Activated T-cell treated with anti-CD3 and anti-CD28 coated beads for 1 hour (primary cell): Measurements from ENCODE around the gene AKR1C3.
"Not testable (repeated sequence)": the region's sequence is repeated elsewhere in the genome, so short reads cannot be mapped to it uniquely, and the experiment has no call there.

Source experiments
- DNase-seq: peaks from one replicate; pipeline ENCODE4 v3.0.0-alpha.2; 2020; ENCODE audit warnings: low read depth

The AKR1C3 gene

DNA sequence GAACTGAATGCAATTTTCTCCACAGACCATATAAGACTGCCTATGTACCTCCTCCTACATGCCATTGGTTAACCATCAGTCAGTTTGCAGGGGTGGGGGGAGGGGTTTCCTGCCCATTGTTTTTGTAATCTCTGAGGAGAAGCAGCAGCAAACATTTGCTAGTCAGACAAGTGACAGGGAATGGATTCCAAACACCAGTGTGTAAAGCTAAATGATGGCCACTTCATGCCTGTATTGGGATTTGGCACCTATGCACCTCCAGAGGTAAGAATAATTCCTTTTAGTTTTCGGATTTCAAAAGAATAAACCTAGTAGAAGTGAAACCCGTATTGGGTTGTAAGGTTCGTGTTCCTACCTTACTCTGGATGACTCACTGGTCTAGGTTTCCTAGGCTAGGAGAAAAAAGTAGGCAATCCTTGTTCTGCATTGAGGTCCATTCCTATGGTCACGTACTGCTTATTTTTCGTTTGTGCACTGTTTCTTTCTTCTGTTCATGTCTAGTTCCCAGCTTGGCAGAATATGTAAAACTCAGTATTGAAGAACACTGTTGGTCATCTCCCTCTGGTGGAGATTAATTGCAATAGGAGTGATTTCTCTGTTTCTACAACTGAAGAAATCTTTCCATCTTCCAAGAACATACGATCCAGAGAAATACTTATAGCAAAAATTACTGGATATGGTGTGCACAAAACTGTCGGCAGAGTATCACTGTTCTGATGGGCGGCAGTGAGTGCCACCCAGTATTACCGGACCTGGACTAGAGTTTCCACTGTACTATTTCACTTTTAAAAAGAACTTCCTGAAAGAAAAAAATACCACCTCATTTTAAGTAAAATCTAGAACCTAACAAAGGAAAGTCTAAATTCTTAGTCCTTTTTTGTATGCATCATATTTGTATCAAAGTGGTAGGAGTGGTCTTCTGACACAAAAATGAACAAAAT, at the start of gene AKR1C3:
TSS of gene AKR1C3 (plus strand) at position 150 of the 941 bp plus-strand sequence. CDS start at position 181, 31 bp downstream.
- no peak for DNase-seq

DNA sequence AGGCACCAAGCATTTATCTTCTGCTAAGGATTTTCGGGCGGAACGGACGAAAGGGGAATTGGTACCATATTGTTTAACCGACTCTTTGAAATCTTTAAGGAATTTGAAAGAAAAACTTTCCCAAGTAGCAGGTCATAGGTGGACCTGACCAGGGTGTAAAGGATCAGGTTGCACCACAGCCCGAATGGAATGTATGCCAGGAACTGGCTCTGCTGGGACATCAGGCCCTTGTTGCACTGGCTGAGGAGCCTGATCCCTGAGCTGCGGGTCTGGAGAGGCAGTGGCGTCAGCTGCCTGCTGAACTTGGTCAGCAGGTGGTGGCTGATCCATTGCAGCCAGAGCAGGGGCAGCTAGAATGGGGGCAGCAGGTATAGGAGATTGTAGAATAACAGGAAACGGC, 49.1 kb upstream of the AKR1C3 start:
- DNase-seq: no peak

DNA sequence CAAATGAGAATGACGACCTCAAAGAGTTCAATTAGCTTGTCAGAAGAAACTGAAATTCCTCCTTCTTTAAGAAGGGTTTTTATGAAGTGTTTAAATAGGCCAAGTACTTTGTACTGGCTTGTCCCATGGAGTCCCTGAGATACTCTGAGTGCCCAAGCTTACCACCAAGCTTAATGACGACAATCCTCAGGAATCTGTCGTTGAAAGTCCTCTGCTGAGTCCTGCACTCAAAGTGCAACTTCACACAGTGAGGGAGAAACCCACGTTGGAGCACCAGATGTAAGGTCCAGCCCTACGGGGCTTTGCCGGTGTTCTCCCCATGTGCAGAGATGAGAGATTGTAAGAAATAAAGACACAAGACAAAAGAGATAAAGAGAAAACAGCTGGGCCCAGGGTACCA, 47.8 kb upstream of the AKR1C3 start:
- no peak for DNase-seq

DNA sequence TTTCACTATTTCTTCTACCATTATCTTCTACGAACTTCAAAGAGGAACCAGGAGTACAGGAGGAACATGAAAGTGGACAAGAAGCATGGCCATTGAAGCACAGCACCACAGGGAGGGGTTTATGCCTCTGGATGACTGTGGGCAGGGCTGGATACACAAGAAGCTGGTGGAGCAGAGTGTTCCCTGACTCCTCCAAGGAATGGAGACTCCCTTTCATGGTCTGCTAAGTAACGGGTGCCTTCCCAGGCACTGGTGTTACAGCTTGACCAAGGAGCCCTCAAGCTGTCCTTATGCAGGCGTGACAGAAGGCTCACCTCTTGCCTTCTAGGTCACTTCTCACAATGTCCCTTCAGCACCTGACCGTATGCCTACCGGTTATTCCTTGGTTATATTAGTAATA, 47.2 kb upstream of the AKR1C3 start:
- DNase-seq: not testable (repeated sequence)

DNA sequence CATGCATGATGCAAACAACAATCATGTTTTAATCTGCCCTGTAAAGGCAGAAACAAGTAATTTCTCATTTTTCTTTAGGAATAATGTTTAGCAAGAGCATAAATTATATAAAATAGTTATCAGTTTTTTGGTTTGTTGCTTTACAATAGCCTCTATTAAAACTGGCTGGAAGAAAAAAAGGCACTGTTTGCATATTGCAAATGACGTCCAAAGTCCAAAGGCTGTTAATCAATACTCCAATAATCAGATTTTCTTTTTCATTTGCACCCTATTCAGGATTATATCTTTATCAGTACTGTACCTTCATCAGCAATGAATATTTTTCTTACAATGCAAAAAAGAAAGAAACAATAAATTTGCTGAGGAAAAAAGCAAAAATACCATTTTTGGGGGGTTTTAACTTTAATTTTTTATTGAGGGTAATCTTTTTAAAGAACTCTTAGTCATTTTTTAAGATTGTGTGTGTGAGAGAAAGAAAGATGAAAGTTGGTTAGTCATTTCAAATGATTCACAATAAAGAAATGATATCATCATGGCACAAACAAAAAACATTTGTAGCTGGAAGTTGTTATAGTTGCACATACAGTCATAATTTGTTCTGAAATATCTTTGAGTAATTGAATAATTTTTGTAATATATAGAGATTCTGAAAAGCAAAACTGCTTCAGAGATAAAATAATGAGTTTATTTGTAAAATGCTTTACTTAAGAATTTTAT, 46.1 kb upstream of the AKR1C3 start:
- no peak for DNase-seq

DNA sequence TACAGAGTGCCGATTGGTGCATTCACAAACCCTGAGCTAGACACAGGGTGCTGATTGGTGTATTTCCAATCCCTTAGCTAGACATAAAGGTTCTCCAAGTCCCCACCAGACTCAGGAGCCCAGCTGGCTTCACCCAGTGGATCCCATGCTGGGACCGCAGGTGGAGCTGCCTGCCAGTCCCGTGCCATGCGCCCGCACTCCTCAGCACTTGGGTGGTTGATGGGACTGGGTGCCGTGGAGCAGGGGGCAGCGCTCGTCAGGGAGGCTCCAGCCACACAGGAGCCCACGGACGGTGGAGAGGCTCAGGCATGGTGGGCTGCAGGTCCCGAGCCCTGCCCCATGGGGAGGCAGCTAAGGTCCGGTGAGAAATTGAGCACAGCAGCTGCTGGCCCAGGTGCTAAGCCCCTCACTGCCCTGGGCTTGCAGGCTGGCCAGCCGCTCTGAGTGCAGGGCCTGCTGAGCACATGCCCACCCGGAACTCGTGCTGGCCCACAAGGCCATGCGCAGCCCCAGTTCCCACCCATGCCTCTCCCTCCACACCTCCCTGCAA, 41.2 kb upstream of the AKR1C3 start:
- DNase-seq: not testable (repeated sequence)

DNA sequence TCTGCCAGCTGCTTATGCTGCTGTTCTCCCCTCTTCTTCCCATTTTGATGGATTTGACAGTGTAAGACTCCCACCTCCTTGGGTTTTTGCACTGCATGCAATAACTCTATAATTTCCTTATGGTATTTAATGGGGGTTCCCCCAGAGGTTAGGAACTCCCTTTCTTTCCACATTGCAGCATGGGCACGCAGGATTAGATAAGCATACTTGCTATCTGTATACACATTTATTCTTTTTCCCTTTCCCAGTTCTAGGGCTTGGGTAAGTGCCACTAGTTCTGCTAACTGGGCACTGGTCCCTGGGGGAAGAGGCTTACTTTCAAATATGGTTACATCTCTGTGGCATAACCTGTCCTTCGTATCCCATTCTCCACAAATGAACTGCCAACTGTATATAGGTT, 39.4 kb upstream of the AKR1C3 start:
- not testable (repeated sequence) for DNase-seq

DNA sequence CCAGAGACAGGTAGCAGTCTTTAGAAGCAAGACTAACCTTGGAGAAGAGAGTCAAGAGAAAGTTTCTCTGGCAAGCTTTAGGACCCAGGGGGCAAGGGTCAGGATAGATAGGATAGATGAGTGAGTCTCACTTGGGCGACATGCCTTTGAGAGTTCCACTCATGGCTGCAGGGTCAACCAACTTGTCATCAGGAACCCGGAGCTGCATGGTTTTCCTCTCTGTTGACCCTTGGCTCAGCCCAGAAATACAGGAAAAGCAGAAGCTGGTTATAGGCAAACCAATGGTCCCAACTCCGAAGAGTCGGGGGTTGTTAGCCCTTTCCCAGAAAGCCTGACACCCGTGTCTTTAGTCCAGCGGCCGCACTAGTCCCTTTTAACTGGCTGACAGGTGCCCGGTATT, 34.9 kb upstream of the AKR1C3 start:
- not testable (repeated sequence) for DNase-seq

DNA sequence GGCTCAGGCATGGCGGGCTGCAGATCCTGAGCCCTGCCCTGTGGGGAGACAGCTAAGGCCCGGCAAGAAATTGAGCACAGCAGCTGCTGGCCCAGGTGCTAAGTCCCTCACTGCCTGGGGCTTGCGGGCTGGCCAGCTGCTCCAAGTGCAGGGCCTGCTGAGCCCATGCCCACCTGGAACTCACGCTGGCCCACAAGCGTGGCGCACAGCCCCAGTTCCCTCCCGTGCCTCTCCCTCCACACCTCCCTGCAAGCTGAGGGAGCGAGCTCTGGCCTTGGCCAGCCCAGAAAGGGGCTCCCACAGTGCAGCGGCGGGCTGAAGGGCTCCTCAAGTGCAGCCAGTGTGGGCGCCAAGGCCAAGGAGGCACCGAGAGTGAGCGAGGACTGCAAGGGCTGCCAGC, 33.4 kb upstream of the AKR1C3 start:
- not testable (repeated sequence) for DNase-seq

DNA sequence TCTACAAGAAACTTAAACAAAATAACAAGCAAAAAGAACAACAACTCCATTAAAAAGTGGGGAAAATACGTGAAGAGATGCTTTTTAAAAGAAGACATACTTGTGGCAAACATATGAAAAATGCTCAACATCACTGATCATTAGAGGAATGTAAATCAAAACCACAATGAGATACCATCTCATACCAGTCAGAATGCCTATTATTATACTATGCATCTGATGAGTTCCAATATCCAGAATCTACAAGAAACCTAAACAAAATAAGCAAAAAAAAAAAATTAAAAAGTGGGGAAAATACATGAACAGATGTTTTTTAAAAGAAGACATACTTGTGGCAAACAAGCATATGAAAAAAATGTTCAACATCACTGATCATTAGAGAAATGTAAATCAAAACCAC, 29.6 kb upstream of the AKR1C3 start:
- no peak for DNase-seq

DNA sequence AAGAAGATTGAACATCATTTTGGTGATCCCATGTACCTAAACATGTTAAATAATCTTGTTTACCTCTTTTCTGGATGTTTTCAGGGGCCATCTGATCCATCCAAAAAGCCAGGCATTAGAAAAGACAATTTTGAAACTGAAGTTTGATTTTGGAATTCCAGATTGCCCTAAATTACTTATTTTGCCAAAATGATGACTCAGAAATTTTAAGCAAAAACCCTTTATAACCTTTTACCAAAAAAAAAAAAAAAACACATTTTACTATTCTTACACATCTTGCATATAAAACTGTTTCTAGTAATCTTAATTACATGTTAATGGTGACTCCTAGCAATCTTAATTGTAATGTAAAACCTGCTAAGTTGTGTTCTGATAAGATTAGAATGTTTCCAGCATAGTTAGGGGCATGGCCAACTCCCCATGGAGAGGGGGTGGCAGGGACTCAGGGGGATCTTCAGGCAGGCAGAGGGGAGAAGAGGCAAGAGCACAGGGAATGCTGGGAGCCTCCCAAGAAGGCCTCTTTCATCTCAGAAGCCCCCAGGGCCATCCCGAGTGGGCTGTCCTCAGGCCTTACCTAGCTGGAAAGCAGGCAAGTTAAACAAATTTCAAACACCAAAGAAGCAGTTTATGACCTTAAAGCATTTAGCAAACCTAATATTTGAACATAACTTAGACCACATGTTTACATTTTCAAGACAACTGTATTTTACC, 25.8 kb upstream of the AKR1C3 start:
- DNase-seq: no peak

DNA sequence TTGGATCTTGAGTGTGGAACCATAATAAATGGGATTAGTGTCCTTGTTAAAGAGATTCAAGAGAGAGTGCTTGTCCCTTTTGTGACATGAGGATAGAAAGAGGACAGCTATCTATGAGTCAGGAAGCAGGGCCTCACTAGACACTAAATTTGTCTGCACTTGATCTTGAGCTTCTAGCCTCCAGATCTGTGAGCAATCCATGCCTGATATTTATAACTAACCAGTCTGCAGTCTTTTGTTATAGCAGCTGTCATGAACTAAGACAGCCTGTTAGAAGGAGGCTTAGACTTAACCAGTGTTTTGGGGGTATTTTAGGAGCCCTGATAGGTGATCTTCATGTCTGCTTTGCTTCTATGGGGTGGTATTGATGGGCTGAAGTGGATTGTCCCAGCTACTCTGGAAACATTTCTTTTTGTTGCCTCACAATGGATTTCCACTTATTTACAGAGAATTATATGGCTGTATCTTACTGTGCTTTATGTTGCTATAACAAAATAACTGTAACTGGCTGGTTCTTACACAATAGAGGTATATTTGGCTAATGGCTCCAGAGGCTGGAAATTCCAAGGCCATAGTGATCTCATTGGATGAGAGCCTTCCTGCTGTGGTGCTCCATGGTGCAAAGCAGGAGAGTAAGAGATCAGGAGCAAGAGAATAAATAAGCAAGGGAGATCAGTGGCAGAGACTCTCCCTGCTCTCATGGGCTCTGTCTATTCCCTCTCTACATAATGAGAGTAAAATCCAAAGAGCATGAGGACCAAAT, 23.4 kb upstream of the AKR1C3 start:
- no peak for DNase-seq

DNA sequence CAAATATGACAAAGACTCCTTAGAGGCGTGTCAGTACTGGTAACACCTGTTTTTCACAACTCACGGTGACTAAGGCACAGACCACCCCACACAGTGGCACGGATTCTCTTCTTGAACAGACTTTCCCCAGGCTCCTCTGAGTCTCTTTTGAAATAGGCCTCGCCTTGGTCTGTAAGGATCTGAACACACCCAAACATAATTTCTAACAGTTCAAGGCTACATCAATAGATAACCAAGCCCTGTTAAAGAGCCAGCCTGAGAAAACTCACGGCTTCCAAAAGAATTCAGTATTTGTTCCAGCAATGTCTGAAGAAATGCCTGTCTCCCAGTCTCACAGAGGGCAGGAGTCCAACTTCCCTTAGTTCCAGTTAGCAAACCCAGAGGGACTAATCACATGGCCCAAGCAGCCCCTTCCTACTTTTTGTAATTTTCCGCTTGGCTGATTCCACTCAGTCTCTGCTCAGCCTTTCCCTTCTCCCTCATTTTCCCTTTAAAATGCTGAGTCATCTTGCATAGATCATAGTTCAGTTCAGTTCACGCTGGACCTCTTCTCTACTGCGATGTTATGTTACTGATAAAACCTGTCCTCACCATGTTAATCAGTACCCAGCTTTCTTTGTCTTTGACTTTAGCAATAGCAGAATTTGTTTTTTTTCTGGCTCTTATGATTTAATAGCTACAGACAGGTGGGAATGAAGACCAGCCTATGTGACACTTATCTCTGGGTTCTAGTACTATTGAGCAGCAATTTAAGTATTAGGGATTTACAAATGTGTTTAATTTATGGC, 22.6 kb upstream of the AKR1C3 start:
- no peak for DNase-seq

DNA sequence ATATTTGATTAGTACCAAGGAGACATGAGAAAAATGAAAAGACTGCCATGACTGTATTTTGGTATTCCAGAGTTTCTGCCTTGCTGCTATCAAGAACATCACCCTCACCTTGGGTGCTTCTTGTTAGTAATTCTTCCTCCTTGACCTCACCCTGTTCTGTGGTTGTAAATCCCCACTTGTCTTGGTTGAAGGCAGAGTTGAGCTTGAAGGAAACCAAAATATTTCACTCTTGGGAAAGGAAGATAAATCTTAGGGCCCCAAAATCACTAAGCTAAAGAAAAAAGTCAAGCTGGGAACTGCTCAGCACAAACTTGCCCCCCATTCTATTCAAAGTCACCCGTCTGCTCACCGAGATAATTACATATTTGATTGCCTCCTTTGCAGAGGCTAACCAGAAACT, 20.6 kb upstream of the AKR1C3 start:
- DNase-seq: no peak

DNA sequence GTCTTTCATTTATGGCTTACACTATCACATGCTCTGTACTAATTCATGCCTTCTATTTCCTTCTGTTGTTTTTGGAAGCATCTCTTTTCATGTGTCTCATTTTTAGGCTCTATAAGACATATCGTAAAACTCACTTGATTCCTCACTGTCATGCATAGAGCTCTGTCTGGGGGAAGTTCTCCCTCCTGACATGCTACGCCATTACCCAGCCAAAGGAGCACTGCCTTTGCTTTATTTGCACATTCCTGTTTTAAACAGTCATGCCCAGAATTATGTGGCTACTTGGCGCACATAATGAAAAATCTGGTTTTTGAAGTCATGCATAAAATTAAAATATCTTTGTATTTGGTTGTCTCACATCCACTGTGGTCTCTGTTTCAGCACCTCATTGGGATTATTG, 17.6 kb upstream of the AKR1C3 start:
- no peak for DNase-seq

DNA sequence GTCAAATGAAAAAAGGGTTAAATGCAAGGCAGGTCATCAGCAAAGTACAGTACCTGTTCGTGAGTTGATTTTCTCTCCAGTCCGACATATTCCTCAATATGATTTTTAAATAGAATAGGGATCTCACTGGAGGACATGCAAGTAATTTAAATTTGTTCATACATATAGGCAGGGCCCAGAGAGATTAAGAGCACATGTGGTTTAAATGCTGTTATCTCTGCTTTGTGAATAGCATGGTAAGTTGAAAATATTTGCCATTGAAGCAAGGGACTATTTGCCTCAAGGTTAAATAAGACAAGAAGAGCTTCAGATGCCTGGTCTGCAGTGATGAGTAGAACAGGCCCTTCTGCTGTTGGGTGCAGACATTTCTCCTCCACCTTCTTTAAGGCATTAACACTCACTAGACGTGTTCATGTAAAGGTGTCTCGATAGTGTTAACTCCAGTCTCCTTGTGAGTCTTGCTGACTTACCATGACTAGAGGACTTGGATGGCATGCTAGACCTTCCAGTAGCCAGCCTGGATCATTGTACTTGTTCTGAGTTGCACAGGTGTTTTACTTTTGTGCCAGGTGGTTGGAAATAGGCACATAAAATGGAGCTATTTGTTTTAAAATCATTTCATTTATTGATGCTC, 15.6 kb upstream of the AKR1C3 start:
- no peak for DNase-seq

DNA sequence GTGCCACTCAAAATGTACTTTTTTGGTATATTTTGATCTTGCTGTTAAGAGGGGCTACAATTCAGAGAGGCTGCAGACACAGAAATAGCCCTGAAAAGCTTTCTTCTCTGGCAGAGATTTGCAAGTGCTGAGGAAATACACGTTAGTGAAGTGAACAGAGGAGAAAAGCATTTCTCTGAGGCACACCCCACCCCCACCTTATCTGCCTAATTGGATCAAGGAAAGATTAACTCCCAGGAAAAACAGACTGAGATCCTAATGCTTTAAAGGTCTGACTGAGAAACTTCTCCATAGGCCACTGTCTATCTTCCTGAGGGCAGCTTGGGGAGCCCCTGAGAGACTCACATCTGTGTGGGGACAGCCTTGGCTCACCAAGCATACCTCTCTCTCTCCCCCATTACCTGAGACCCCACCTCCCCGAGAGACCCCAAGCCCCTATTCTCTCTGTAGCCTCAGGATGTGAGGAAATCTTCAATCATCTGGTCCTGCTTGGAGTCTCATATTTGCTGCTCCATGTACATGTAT, 14.8 kb upstream of the AKR1C3 start:
- DNase-seq: no peak

DNA sequence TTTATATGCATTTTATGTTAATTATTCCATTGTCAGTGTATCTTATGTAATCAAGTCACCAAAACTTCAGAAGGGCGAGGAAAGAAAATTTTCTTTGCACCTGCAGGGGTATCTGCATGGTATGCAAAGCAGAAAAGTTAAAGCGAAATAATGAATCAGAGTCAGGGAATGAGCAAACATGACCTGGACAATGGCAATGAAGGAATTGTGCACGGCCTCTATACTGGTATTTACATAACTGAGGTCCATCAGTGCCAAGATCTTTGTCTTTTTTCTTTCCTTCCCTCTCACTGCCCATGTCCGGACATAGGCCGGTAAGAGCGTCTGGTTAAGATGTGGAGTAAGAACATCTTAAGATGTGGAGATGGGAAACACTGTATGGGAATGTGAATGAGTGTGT, 14.4 kb upstream of the AKR1C3 start:
- DNase-seq: no peak

DNA sequence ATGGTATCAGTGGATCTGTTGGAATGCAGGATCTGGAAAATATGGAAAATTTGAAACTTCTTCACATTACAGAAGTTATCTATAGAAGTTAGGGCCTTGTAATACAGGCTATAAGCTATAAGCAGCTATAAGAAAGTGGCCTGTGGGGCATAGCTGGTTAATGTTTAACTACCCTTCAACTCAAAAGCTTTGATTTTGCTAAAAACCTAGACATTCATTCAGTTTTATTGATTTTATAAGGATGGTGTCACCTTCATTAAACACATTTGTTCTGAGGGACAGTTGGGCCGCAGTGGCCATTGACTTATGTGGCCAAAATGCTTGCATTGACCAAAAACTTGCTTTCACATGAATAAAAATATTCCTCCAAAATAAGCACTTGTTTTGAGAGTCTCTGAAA, 13.1 kb upstream of the AKR1C3 start:
- no peak for DNase-seq

DNA sequence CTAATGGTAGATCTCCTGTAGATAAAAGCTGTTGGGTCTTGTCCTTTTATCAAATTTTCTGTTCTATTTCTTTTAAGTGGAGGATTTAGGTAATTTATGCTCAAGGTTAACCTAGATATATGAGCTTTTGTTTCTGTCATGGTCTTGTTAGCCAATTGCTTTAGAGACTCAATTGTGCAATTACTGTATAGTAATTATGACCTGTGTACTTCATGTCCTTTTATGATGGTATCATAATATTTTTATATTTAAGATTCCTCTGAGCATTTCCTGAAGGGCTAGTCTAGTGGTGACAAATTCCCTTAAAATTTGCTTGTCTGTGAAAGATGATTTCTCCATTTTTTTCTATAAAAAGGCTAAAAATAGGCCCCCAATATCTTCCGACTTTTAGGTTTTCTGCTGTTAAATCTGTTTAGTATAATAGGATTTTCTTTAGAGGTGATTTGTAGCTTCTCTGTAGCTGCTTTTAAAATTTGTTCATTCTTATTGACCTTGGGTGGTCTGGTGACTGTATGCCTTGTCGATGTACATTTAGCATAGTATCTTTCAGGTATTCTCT, 5.4 kb upstream of the AKR1C3 start:
- no peak for DNase-seq
